Esophagus squamous epithelium (tissue), 4 donors: Measurements from ENCODE around the gene KLHDC3.

Source experiments
- CTCF ChIP-seq, 6 experiments: fragments of 450-650 bp in 4 of 6; fragments of 200-600 bp in 2 of 6; sonication (generic) in 2 of 6; IDR thresholded peaks; one replicate each; pipeline ENCODE4 v1.5.1; 2016 to 2019; ENCODE audit warnings: antibody characterized with exemption in 6 of 6, mild to moderate bottlenecking in 4 of 6, moderate library complexity in 4 of 6
- POLR2A ChIP-seq, 4 donors: fragments of 450-650 bp; IDR thresholded peaks; one replicate each; pipeline ENCODE4 v1.6.1; 2017; ENCODE audit warnings: antibody characterized with exemption in 4 of 4, mild to moderate bottlenecking in 4 of 4, moderate library complexity in 3 of 4

DNA sequence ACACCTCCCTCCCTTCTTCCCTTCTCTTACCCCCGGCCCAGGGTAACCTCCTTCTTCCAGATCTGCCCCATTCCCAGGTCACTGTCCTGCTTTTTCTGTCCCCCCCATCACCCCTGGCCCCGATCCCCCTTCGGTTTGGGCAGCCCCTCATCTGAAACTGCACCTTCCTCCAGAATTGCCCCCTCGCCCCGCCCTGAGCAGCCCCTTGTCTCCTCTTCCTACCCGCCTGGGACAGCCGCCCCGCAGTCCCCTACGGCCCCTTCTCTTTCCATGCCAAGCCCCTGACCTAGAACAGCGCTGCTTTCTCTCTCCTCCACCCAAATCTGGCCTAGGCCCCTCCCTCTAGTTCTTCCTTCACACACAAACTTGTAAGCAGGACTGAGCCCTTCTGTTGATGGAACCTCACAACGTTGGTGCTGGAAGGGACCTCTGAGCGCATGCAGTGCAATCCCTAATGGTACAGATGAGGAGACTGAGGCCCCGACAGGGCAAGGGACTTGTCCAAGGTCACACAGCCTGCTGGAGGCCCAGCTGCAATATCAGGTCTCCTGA lies 29.0 kb upstream of the KLHDC3 start:
- no peak for TF ChIP-seq CTCF (IDR thresholded peaks at IDR 0.05)
- no peak for TF ChIP-seq POLR2A (IDR thresholded peaks at IDR 0.05)
